ENCODE measurements around the gene JAK3. TPM values are rescaled to one million over a fixed set of nuclear protein-coding genes. Genes with fewer than 3 reads are reported as not detected.

Gene JAK3
- total RNA-seq, 1 donor from 2014 or later, result 10.8 TPM

DNA sequence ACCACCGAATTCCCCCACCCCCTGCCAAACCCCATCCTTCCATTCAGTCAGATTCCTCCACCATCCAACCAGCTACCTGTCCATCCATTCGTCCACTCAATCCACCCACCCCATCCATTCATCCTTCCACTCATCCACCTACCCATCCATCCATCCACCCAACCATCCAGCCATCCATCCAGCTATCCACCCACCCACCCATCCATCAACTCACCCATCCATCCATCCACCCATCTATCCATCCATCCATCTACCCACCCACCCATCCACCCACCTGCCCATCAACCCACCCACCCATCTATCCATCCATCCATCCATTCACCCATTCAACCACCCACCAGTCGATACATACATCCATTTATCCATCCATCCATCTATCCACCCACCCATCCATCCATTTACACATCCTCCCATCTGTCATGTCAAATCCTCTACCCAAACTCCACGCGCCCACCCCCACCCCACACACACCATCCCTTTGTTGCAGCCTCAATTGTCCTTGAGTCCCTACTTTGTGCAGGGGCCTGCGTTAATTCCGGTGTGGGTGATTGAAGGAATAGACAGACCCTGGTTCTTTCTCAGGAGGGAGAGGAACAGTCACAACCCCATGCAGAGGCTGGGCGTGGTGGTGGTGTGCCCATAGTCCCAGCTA is 18.7 kb upstream of the JAK3 start:
- H3K27me3 ChIP-seq, result peaks cover 2% of the 10 kb centered on the region
- no peak overlapping the region for H3K4me3 ChIP-seq
- no peaks in the 10 kb centered on the region for H3K9me3 ChIP-seq
- no peak for DNase-seq (ENCODE audit: extremely low spot score in 2 of 2)
- peaks cover 3 to 30% of the 10 kb centered on the region in 2 donors for H3K36me3 ChIP-seq
- peaks cover 5% of the 10 kb centered on the region for H3K4me1 ChIP-seq
- intact Hi-C loops (cut with DNase I), result loop anchor here (10.0 kb wide), 1 partner anchor 128 kb away; no protein-coding TSS in a partner anchor
- H3K27ac ChIP-seq, result no peak overlapping the region
- no peak for TF ChIP-seq POLR2AphosphoS5 (IDR thresholded peaks at IDR 0.05; ENCODE audit: insufficient read depth in 1 of 2, low read depth in 1 of 2)
- no peak for TF ChIP-seq POLR2A (IDR thresholded peaks at IDR 0.05)
- TF ChIP-seq, protein P1, sequence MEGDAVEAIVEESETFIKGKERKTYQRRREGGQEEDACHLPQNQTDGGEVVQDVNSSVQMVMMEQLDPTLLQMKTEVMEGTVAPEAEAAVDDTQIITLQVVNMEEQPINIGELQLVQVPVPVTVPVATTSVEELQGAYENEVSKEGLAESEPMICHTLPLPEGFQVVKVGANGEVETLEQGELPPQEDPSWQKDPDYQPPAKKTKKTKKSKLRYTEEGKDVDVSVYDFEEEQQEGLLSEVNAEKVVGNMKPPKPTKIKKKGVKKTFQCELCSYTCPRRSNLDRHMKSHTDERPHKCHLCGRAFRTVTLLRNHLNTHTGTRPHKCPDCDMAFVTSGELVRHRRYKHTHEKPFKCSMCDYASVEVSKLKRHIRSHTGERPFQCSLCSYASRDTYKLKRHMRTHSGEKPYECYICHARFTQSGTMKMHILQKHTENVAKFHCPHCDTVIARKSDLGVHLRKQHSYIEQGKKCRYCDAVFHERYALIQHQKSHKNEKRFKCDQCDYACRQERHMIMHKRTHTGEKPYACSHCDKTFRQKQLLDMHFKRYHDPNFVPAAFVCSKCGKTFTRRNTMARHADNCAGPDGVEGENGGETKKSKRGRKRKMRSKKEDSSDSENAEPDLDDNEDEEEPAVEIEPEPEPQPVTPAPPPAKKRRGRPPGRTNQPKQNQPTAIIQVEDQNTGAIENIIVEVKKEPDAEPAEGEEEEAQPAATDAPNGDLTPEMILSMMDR (IDR thresholded peaks at IDR 0.05), result no peak

DNA sequence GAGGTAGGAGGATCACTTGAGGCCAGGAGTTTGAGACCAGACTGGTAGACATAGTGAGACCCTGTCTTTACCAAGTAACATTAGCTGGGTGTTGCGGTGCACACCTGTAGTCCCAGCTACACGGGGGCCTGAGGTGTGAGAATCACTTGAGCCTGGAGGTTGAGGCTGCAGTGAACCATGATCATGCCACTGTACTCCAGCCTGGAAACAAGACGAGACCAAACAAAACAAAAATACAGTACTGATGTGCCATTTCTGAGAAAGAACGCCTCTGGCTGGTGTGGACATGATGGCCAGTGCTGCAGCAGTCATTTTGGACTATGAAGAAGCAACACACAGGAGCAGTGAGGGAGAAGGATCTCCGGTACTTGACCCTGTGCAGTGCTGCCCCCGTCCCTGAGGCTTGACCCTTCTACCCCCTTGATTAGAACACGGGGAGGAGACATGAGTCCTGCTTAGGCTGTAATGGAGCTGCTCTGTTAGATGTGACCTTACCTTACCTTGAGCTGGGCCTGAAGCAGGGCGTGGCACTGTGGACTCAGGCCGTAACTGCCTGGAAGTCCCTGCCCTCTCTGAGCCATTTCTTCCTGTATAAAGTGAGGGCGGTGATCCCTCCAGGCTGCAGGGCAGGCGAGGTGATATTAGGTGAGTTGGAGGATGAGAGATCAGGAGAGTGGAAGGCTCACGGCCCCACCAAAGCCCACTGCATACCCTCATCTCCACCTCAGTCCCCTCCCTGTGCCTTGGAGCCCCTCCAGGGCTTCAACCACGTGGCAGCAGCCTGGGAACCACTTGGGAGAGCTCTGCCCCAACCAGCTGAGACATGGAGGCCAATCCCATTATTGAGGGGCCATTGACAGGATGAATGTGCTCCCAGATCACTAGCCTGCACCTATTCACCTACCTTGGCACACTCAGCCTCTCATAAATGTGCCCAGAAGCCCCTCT is 17.9 kb upstream of the JAK3 start:
- Histone ChIP-seq H3K27ac (no peak overlapping the region), H3K27me3 (no peaks in the 10 kb centered on the region), H3K36me3 (peaks cover 3 to 32% of the 10 kb centered on the region in 2 donors), H3K4me3 (no peak overlapping the region), H3K4me1 (peaks cover 13% of the 10 kb centered on the region), H3K9me3 (no peaks in the 10 kb centered on the region)
- TF ChIP-seq POLR2AphosphoS5 (IDR thresholded peaks at IDR 0.05; ENCODE audit: insufficient read depth in 1 of 2, low read depth in 1 of 2) (no peak), POLR2A (IDR thresholded peaks at IDR 0.05) (no peak)
- TF ChIP-seq, protein P1 (IDR thresholded peaks at IDR 0.05), result no peak
- intact Hi-C loops (cut with DNase I), result loop anchor here (10.0 kb wide), 1 partner anchor 129 kb away; no protein-coding TSS in a partner anchor
- no peak for DNase-seq (ENCODE audit: extremely low spot score in 2 of 2)

DNA sequence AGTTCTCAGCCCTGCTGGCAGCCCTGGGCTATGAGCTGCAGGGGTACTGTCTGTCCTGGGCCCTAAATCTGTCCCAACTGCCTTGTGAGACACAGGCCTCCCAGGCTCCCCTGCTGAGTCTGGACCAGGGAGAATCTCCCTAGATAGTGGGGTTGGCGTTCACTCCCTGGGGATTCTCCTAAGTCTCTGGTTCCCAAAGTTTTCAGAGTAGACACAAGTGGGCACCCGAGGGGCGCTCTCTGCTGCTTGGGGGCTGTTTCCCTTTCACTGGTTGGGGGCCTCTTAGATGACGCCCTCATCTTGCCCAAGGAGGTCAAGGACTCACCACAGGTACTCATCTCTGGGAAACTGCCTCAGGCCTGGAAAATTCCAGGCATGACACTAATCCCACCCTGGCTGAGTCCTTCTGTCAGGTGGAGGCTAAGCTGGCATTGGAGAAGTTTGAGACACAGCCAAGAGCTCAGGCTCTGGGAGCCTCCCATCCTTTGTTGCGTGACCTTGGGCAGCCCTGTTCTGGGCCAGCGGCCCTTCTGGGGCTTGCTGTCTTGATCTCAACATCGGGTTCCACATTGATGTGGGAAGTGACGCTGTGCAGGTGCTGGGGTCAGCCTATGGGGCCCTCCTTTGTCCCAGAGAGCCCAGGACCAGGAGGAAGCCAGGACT is 15.9 kb upstream of the JAK3 start:
- peaks cover 3 to 32% of the 10 kb centered on the region in 2 donors for H3K36me3 ChIP-seq
- no peaks in the 10 kb centered on the region for H3K9me3 ChIP-seq
- TF ChIP-seq POLR2AphosphoS5 (IDR thresholded peaks at IDR 0.05; ENCODE audit: insufficient read depth in 1 of 2, low read depth in 1 of 2), result no peak
- TF ChIP-seq, protein P1 (IDR thresholded peaks at IDR 0.05), result no peak
- TF ChIP-seq POLR2A (IDR thresholded peaks at IDR 0.05), result no peak
- intact Hi-C loops (cut with DNase I), result loop anchor here (5.0 to 10.0 kb wide), 2 partner anchors 69 to 131 kb away; partner anchors contain the start of gene CCDC124
- H3K27ac ChIP-seq, result no peak overlapping the region
- no peaks in the 10 kb centered on the region for H3K27me3 ChIP-seq
- DNase-seq (ENCODE audit: extremely low spot score in 2 of 2), result no peak
- peaks cover 17% of the 10 kb centered on the region for H3K4me1 ChIP-seq
- H3K4me3 ChIP-seq, result no peak overlapping the region

DNA sequence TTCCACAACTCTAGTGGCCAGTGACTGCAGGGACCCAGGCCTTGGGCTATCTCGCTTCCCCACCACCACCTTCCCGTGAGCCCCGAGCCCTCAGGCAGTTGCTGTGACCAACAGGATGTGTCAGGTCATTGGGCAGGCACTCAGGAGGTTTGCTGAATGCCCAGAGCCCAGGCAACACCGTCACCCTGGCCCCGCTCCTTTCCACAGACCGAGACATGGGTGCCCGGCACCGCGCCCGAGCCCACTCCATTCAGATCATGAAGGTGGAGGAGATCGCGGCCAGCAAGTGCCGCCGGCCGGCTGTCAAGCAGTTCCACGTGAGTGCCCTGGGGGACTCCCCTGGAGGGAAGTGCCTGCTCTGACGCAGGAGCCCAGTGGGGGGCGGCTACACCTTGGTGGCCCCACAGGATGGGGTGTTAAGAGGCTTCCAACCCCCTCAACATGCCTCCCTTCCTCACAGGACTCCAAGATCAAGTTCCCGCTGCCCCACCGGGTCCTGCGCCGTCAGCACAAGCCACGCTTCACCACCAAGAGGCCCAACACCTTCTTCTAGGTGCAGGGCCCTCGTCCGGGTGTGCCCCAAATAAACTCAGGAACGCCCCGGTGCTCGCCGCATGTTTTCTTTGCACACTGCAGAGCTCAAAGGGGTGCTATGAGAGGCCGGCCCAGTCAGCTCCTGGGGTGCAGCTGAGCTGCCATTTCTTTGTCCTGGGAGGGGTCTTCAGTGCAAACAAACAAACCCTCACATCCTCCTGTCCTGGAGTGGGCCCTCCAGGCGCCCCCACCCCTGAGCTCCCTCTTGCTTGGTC is 15.1 kb upstream of the JAK3 start:
- H3K27ac ChIP-seq, result no peak overlapping the region
- H3K27me3 ChIP-seq, result no peaks in the 10 kb centered on the region
- TF ChIP-seq POLR2A (IDR thresholded peaks at IDR 0.05) (no peak), POLR2AphosphoS5 (IDR thresholded peaks at IDR 0.05; ENCODE audit: insufficient read depth in 1 of 2, low read depth in 1 of 2) (no peak)
- TF ChIP-seq, protein P1 (IDR thresholded peaks at IDR 0.05), result no peak
- no peak overlapping the region for H3K4me3 ChIP-seq
- H3K9me3 ChIP-seq, result no peaks in the 10 kb centered on the region
- intact Hi-C loops (cut with DNase I), result loop anchor here (5.0 to 10.0 kb wide), 2 partner anchors 69 to 132 kb away; partner anchors contain the start of gene CCDC124
- H3K4me1 ChIP-seq, result peaks cover 17% of the 10 kb centered on the region
- no peak for DNase-seq (ENCODE audit: extremely low spot score in 2 of 2)
- H3K36me3 ChIP-seq, result peaks cover 3 to 32% of the 10 kb centered on the region in 2 donors

All from vagina (tissue), 2 donors.